LoVo (cell line): ENCODE data around the gene GGTLC2.
A peak's percentile ranks its signal among the peaks of the same experiment; 100 is the strongest.
"Not testable (repeated sequence)": the region's sequence is repeated elsewhere in the genome, so short reads cannot be mapped to it uniquely, and the experiment has no call there.

Source experiments
- DNase-seq: peaks from one replicate; pipeline ENCODE4 v3.0.0-alpha.2; 2016; ENCODE audit warnings: low spot score

GGTLC2 gene

DNA sequence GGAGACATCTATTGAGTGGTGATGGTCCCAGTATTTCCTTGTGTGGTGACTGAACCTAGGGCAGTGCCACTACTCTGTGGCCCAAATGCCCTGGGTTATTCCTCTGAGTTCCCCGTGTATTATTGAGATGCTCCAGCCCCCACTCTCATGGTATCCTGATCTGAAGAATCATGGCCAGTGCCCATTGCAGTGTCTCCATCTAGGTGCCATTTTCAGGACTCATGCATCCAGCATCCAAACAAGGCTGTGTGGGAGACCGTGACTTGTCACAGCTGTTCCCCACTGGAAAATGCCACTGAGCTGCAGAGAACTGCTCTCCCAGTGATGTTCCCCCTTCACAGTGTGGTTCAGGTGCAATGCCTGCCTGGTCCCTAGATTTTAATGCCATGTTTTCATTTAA lies 24.7 kb downstream of the GGTLC2 start:
- no peak for DNase-seq

DNA sequence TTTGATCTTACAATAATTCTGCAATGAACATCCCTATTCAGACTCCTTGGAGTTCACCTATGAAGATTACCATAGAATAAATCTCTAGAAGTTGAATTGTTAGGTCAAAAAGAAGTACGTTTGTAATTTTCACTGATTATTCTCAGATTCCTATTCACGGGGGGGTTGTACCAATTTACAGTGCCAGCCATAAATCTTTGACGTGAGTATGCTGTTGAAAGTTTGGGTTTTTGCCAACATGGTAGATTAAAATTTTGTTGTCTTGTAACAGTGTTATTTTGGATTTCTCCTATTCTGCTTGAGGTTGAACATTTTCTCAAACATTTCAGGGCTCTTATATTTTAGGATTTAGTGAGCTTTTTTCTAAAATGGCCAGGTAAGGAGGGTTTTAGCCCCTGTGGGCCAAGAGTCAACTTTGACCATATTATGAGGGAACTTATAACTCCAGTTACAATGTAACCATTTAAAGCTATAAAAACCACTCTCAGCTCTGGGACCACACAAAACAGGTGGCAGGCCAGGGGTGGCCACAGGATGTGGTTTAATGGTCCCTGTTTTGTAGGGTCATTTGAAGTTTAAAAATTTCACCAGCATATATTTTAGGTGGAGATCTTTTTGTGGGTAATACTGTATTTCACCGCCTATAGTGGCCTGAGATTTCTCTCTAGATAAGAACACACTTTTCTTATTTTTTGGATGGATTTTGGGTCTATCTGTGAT lies 25.8 kb downstream of the GGTLC2 start:
- DNase-seq = no peak

DNA sequence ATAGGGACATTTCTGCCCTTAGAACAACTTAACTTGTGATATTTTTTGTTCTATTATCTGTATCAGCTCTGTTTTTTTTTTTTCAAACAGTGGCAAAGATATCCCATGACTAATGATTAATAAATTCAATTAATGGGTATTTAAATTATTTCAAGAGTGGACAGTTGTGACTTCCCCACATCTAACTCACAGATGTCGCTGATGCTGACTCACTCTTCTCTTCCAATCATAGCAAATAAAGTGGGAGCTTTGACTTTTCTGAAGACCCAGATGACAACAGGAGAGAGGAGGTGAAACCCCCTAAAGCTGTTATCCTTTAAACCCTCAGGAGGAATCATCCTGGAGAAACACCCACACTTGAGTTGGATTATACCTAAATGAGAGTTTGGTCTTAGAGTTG lies 27.1 kb downstream of the GGTLC2 start:
- DNase-seq = no peak

- DNase-seq = no peak
Measured at GRCh38 chr22:22673099-22673498, 28.7 kb downstream of the GGTLC2 start.

- no peak for DNase-seq
Measured at GRCh38 chr22:22673628-22674027, 29.2 kb downstream of the GGTLC2 start.

- DNase-seq = no peak
Measured at GRCh38 chr22:22674467-22674866, 30.1 kb downstream of the GGTLC2 start.

DNA sequence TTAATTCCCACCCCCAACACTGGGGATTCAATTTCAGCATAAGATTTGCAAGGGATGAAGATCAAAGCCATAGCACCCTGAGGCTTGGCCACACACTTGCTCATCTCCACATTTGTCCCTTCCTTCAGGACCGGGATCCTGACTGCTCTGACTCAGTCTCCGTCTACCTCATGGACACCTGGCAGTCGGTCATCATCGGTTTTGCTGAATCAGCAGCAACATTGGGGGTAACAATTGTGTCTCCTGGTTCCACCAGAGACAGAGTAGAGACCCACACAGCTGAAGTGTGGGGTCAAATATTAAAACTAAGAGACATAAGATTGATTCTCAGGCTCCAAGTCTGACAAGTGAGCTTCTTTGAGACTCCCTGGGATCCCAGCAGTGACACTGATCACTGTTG lies 34.6 kb downstream of the GGTLC2 start:
- DNase-seq = no peak

DNA sequence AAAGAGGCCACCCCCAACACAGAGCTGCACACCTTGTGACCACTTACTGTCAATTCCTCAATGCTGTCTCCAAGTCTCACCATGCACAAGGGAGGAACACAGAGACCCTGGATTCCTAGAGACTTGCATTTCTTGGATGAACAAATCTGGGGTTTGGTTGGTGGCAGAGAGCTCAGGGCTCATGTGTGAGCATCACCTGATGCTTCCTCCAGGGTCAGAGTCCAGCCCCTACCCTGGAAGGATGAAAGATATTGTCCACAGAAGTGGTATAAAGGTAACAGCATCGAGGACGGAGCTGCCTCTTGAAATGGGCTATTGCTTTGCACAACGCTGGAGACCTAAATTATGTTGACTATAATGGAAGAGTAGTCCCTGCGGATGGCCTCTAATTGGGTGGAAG lies 36.0 kb downstream of the GGTLC2 start:
- no peak for DNase-seq

DNA sequence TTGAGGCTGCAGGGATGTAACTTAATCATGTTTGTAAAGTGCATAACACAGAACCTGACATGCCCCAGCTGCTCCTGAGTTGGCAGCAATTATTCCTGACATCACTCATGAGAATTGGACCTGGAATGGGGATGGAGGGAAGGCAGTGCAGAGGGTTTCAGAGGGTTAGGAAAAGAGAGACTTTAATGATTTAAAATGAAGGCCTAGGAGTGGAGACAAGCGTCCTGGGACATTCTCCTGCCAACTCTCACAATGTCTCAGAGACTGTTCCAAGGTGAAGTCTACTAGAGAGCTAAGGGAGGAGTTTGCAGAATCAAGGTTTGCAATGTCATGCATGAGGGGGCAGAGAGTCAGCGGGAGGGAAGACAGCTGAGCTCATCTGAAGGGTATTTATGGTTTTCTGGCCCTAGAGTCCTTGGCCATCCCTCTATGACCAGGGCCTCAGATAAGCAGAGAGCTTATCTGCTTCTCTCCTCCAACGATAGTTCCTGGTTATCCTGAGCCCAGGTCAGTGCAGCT lies 36.9 kb downstream of the GGTLC2 start:
- DNase-seq = no peak

GRCh38 chr22:22682196-22682595 lies 37.8 kb downstream of the GGTLC2 start:
- DNase-seq = no peak

- no peak for DNase-seq
Measured at GRCh38 chr22:22682807-22683667, 38.6 kb downstream of the GGTLC2 start.

GRCh38 chr22:22683668-22684361 lies 39.4 kb downstream of the GGTLC2 start:
- DNase-seq = no peak

DNA sequence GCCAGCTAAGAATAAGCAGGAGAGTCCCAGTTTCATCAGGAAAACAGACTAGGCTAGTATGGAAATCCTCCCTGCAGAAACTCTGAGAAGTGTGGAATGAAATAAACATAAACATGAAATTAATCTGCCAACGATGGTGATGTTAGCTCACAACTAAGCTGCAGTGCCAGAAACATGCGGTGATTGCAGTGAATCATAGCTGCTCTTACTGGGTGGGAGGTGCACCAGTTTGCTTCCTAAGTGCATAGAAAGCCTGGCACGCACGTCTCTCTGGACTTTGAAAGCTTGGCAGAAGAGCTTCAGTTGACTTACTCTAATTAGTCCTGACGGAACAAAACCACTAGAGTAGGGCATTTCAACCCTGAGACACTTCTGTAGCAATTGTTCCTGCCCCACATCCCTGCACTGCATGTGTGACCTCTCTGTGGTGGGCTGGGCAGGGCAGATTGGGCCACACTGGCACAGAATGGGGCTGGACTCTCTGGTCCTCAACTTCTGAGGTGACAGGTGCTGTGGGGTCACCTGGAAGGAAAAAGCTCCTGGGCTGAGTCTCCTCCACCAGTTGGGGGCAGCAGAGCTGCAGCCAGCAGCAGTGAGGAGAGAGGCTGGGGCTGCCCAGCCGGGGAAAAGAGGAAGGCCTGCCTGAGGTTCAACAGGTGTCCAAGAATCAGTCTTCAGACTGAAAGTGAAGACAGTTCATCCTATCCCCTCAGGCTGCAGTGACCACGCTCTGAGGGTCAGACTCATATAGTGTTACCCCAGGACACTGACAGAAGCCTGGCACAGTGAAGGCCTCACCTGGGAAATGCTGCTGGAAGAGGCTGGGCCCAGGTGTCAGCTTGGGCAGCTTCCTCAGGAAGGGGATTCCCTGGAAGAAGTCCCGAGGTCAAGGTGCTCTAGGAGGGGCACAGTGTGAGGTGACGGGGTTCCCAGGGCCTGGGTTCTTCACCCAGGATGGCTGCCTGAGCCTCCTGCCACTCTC lies 40.5 kb downstream of the GGTLC2 start:
- DNase-seq = no peak

GRCh38 chr22:22685586-22685985 lies 41.2 kb downstream of the GGTLC2 start:
- DNase-seq = no peak

GRCh38 chr22:22686202-22687115 lies 42.0 kb downstream of the GGTLC2 start:
- DNase-seq = not testable (repeated sequence)

DNA sequence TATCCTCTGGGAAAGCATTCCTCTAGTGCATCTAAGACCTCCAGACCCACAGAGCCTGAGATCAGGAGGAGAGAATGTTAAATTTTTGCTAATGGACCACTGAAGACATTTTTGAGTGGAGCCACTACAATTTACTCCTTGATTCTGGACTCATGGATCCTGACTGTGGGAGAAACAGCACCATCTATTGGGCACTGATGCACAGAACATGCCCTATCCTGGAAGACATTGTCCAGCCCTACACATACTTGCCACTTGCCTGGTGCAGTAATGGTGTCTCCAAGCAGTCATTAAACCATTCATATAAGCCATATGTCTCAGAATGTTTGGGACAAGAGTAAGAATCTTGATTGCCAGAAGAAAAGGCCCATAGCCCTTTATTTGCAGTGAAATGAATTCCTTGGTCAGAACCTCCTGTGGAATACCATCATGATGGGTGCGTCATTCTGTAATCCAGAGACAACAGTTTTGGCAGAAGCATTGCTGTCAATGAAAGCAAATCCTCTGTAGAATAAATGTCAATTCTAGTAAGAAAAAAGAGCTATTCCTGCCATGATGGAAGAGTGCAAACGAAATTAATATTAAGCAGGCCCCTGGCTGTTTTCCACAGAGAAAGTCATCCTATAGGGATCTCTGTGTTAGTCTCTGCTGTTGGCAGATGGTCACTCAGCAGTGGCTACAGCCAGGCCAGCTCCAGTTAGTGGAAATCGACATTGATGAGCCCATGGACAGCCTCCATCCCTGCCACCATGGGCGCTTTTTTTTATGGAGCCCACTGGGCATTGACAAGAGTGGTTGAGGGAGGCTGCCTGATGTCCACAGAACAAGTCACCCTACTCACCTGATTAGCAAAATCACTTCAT lies 43.5 kb downstream of the GGTLC2 start:
- peak; percentile 43 for DNase-seq

DNA sequence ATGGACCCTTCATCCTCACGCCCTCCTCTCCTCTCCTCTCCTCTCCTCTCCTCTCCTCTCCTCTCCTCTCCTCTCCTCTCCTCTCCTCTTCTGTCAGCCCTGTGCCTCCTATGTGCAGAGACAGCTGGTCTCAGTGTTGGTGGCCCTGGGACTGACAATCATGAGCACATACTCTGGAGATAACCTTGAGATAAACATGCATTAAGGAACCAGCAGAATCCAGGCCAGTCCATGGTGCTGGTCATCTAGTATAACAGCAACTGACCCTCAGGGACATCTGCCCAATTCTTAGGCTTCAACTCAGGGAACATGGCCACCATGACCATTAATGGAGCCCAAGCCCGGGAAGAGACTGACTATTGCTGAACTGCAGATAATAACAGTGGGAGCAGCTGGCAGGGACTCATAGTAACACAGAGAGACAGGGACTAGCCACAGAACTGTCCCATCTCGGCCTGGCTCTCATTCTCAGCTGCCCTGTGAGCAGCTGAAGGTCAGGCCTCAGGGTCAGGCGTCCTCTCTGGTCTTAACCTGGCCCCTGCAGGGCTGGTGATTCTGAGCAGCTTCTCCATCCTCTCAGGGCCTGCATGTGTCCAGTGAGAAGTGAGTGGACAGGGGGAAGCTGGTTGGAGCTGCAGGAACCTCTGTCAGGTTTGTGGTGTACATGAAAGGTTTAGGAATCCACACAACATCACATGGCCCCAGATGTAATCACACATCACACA lies 45.4 kb downstream of the GGTLC2 start:
- no peak for DNase-seq

- DNase-seq = no peak
Measured at GRCh38 chr22:22691055-22691454, 46.6 kb downstream of the GGTLC2 start.
